NCI-H128 (cell line): ENCODE measurements around the gene GON4L.
"Not testable (repeated sequence)": the region's sequence is repeated elsewhere in the genome, so short reads cannot be mapped to it uniquely, and the experiment has no call there.

Experiments
- DNase-seq: peaks from one replicate; lab custom pipeline; 2025; ENCODE audit not compliant: unreplicated experiment; lab: John Stamatoyannopoulos, UW

GON4L gene

GRCh38 chr1:155831279-155831976, 25.6 kb downstream of the GON4L start:
- DNase-seq = no peak

GRCh38 chr1:155827450-155827849, 29.6 kb downstream of the GON4L start:
- no peak for DNase-seq

- no peak for DNase-seq
These were observed 40.7 kb downstream of the GON4L start for GRCh38 chr1:155816351-155816750.

- DNase-seq = no peak
These were observed 43.3 kb downstream of the GON4L start for GRCh38 chr1:155813672-155814071.

- no peak for DNase-seq
These were observed 44.1 kb downstream of the GON4L start for GRCh38 chr1:155812878-155813277.

GRCh38 chr1:155809088-155809487, 47.9 kb downstream of the GON4L start:
- no peak for DNase-seq

- no peak for DNase-seq
These were observed 55.9 kb downstream of the GON4L start for GRCh38 chr1:155801149-155801548.

GRCh38 chr1:155795618-155796017, 61.4 kb downstream of the GON4L start:
- not testable (repeated sequence) for DNase-seq

- DNase-seq = no peak
These were observed 62.3 kb downstream of the GON4L start for GRCh38 chr1:155794605-155795245.

GRCh38 chr1:155793213-155793612, 63.8 kb downstream of the GON4L start:
- DNase-seq = no peak

GRCh38 chr1:155777582-155777981, 79.4 kb downstream of the GON4L start:
- DNase-seq = no peak

- no peak for DNase-seq
These were observed 80.6 kb downstream of the GON4L start for GRCh38 chr1:155776414-155776813.

- no peak for DNase-seq
These were observed 83.8 kb downstream of the GON4L start for GRCh38 chr1:155773221-155773620.

- no peak for DNase-seq
These were observed 87.8 kb downstream of the GON4L start for GRCh38 chr1:155769257-155769656.

GRCh38 chr1:155767399-155767989, 89.5 kb downstream of the GON4L start:
- not testable (repeated sequence) for DNase-seq

- not testable (repeated sequence) for DNase-seq
These were observed 93.0 kb downstream of the GON4L start for GRCh38 chr1:155763989-155764388.

- not testable (repeated sequence) for DNase-seq
These were observed 93.8 kb downstream of the GON4L start for GRCh38 chr1:155763090-155763815.

GRCh38 chr1:155761736-155762405, 95.1 kb downstream of the GON4L start:
- DNase-seq = no peak

- no peak for DNase-seq
These were observed 96.1 kb downstream of the GON4L start for GRCh38 chr1:155760751-155761475.

GRCh38 chr1:155759966-155760630, 96.9 kb downstream of the GON4L start:
- DNase-seq = no peak
